ENCODE measurements around the gene UFD1. TPM values are rescaled to one million over a fixed set of nuclear protein-coding genes. Genes with fewer than 3 reads are reported as not detected.

UFD1 gene
- total and polyA plus RNA-seq, 9 of the 15 experiments (the other 6 are each of a cell fraction or from before 2014, with no cell fraction given), result 238 to 645 (median 363) TPM

GRCh38 chr22:19419464-19420178 lies 59.4 kb downstream of the UFD1 start (continued):
- peak; percentile 63; the same call in 1 of the 2 replicates for TF ChIP-seq JUN (IDR thresholded peaks at IDR 0.05; ENCODE audit: borderline replicate concordance, low read depth, low read length)
- TF ChIP-seq JUN (CRISPR knock-in tag; IDR thresholded peaks at IDR 0.05; ENCODE audit: borderline replicate concordance), result no peak
- peak; percentile 97 for TF ChIP-seq MTA2 (IDR thresholded peaks at IDR 0.05; ENCODE audit: low read depth)
- TF ChIP-seq EHMT2 (IDR thresholded peaks at IDR 0.05), result no peak
- TF ChIP-seq HEY1 (CRISPR knock-in tag; IDR thresholded peaks at IDR 0.05; ENCODE audit: borderline replicate concordance), result 0 out of 2 replicates have a peak, but pooled peaks have one; percentile 3
- TF ChIP-seq THAP12 (CRISPR knock-in tag; IDR thresholded peaks at IDR 0.05), result no peak; the same call in 1 of the 2 replicates
- TF ChIP-seq RNF2 (IDR thresholded peaks at IDR 0.05), result peak; percentile 95
- TF ChIP-seq PTRF (tag; IDR thresholded peaks at IDR 0.05), result no peak
- no peak for TF ChIP-seq CC2D1A (IDR thresholded peaks at IDR 0.05)
- TF ChIP-seq NFYB (IDR thresholded peaks at IDR 0.05; ENCODE audit: extremely low read depth, insufficient read length), result no peak
- no peak for TF ChIP-seq XRCC3 (IDR thresholded peaks at IDR 0.05)
- peak; percentile 97 to 100 for TF ChIP-seq RCOR1 (IDR thresholded peaks at IDR 0.05; ENCODE audit: borderline replicate concordance in 1 of 2, low read depth in 2 of 2, low read length in 2 of 2)
- TF ChIP-seq CCAR2 (IDR thresholded peaks at IDR 0.05; ENCODE audit: low read depth, low read length), result no peak
- TF ChIP-seq CUX1 (CRISPR knock-in tag; IDR thresholded peaks at IDR 0.05), result peak; percentile 95
- no peak for TF ChIP-seq ZNF232 (CRISPR knock-in tag; IDR thresholded peaks at IDR 0.05)
- TF ChIP-seq ZNF449 (CRISPR knock-in tag; IDR thresholded peaks at IDR 0.05), result no peak
- TF ChIP-seq NCOA1 (IDR thresholded peaks at IDR 0.05; ENCODE audit: low read depth), result peak; percentile 89; the same call in 1 of the 2 replicates
- no peak for TF ChIP-seq ZNF780A (CRISPR knock-in tag; IDR thresholded peaks at IDR 0.05)
- no peak for TF ChIP-seq CHCHD3 (CRISPR knock-in tag; IDR thresholded peaks at IDR 0.05)
- no peak for TF ChIP-seq SMAD2 (IDR thresholded peaks at IDR 0.05; ENCODE audit: low read depth, low read length)
